Stimulated activated CD8-positive, alpha-beta memory T cell treated with anti-CD3 and anti-CD28 coated beads, Interleukin-15, amount 100 ng/mL, for 4 hours (primary cell): Measurements from ENCODE around the gene ESRP2.

ENCODE experiments used
- DNase-seq, 2 donors: peaks; one replicate each; pipeline ENCODE4 v3.0.0-alpha.2; 2020; ENCODE audit warnings: low read depth in 2 of 2

The ESRP2 gene

GRCh38 chr16:68237243-68238028 is 1.5 kb upstream of the ESRP2 start:
- peak; percentile 77 to 78 for DNase-seq

- DNase-seq: no peak
Measured at GRCh38 chr16:68236826-68237242, 907 bp upstream of the ESRP2 start.

GRCh38 chr16:68236137-68236825 is 354 bp upstream of the ESRP2 start:
- peak in 1 of 2 donors; percentile 20 for DNase-seq

- DNase-seq: no peak
Measured at GRCh38 chr16:68235108-68235886, 630 bp downstream of the ESRP2 start.

- DNase-seq: no peak
Measured at GRCh38 chr16:68234188-68235107, 1.5 kb downstream of the ESRP2 start.

GRCh38 chr16:68233835-68234187 is 2.1 kb downstream of the ESRP2 start:
- DNase-seq: no peak

GRCh38 chr16:68233085-68233834 is 2.7 kb downstream of the ESRP2 start:
- DNase-seq: no peak

GRCh38 chr16:68232335-68232734 is 3.6 kb downstream of the ESRP2 start:
- DNase-seq: no peak

GRCh38 chr16:68231384-68232136 is 4.4 kb downstream of the ESRP2 start:
- DNase-seq: no peak

- DNase-seq: no peak
Measured at GRCh38 chr16:68230956-68231355, 5.0 kb downstream of the ESRP2 start.

- no peak for DNase-seq
Measured at GRCh38 chr16:68230176-68230571, 5.8 kb downstream of the ESRP2 start.

- DNase-seq: no peak
Measured at GRCh38 chr16:68229431-68230175, 6.3 kb downstream of the ESRP2 start.

- no peak for DNase-seq
Measured at GRCh38 chr16:68228652-68229051, 7.3 kb downstream of the ESRP2 start.

GRCh38 chr16:68227850-68228553 is 7.9 kb downstream of the ESRP2 start:
- no peak for DNase-seq

GRCh38 chr16:68227183-68227793 is 8.6 kb downstream of the ESRP2 start:
- no peak for DNase-seq

GRCh38 chr16:68226116-68226515 is 9.8 kb downstream of the ESRP2 start:
- no peak for DNase-seq

- no peak for DNase-seq
Measured at GRCh38 chr16:68223072-68223471, 12.9 kb downstream of the ESRP2 start.

- DNase-seq: no peak
Measured at GRCh38 chr16:68219725-68220351, 16.1 kb downstream of the ESRP2 start.
